ENCODE data around the gene PRR5.

PRR5 gene

DNA sequence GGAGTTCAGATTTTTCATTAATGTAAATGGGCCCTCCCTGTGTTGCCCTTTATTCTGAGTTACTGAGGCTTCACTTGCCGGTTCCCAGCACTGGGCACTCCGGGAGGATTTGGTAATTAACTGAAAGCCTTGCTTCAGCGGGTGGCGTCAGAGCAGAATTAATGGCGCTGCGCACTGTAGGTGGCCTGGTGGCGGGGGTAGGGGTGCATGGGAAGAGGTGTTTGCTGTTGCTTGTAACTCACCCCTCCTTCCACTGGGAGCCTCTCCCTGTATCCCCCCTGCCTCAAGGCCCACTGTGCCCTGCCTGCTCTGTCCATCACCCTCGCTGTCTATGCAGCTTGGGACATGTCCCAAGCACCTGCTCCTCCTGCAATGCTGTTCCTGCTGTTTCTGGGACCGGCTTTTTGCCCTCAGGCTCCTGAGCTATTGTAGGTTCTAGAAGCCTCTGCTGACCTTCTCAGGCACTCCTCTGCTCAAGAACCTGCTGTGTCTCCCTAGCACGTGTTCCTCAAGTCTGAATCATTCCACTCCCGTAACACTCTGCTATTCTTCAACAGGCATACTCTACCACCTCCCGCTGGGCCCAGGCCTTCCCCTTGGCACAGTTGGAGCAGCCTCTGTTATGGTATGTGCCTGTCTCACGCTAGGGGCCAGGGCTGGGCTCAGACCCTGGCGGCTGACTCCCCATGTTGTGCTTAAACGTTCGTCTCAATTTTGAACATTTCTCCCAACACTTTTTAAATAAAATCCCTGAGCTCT, 74.8 kb downstream of the PRR5 start:
- Histone ChIP-seq H3K27ac (no peak overlapping the region), H3K36me3 (no peaks in the 10 kb centered on the region), H3K27me3 (no peaks in the 10 kb centered on the region), H3K4me1 (ENCODE audit: control insufficient read depth in 1 of 2, insufficient read depth in 1 of 2, low read depth in 1 of 2, low read length in 1 of 2) (no peaks in the 10 kb centered on the region), H3K4me3 (ENCODE audit: low read depth in 1 of 2, low read length in 1 of 2) (no peak overlapping the region), H3K9me3 (peaks cover 5% of the 10 kb centered on the region)
- TF ChIP-seq, protein P1, sequence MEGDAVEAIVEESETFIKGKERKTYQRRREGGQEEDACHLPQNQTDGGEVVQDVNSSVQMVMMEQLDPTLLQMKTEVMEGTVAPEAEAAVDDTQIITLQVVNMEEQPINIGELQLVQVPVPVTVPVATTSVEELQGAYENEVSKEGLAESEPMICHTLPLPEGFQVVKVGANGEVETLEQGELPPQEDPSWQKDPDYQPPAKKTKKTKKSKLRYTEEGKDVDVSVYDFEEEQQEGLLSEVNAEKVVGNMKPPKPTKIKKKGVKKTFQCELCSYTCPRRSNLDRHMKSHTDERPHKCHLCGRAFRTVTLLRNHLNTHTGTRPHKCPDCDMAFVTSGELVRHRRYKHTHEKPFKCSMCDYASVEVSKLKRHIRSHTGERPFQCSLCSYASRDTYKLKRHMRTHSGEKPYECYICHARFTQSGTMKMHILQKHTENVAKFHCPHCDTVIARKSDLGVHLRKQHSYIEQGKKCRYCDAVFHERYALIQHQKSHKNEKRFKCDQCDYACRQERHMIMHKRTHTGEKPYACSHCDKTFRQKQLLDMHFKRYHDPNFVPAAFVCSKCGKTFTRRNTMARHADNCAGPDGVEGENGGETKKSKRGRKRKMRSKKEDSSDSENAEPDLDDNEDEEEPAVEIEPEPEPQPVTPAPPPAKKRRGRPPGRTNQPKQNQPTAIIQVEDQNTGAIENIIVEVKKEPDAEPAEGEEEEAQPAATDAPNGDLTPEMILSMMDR (IDR thresholded peaks at IDR 0.05): no peak

DNA sequence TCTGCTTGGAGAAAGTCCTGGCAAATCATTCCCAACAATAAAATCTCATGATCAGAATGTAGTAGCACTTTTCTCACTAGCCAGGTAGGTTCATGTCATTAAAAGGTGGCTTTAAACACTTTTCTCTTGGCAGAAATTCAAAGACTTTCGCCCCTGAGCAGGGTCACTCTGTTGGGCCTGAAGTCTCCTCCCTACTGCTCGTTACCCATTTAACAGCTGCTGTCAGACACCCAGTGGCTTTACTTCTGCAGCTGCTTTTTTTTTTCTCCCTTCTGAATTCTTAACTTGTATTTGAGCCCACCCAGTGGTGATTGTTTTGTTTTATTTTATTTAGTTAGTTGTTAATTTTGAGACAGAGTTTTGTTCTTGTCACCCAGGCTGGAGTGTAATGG, 75.4 kb downstream of the PRR5 start:
- Histone ChIP-seq H3K9me3 (peaks cover 5% of the 10 kb centered on the region), H3K4me3 (ENCODE audit: low read depth in 1 of 2, low read length in 1 of 2) (no peak overlapping the region), H3K36me3 (no peaks in the 10 kb centered on the region), H3K27ac (no peak overlapping the region), H3K4me1 (ENCODE audit: control insufficient read depth in 1 of 2, insufficient read depth in 1 of 2, low read depth in 1 of 2, low read length in 1 of 2) (no peaks in the 10 kb centered on the region), H3K27me3 (no peaks in the 10 kb centered on the region)
- TF ChIP-seq, protein P1 (IDR thresholded peaks at IDR 0.05): no peak

DNA sequence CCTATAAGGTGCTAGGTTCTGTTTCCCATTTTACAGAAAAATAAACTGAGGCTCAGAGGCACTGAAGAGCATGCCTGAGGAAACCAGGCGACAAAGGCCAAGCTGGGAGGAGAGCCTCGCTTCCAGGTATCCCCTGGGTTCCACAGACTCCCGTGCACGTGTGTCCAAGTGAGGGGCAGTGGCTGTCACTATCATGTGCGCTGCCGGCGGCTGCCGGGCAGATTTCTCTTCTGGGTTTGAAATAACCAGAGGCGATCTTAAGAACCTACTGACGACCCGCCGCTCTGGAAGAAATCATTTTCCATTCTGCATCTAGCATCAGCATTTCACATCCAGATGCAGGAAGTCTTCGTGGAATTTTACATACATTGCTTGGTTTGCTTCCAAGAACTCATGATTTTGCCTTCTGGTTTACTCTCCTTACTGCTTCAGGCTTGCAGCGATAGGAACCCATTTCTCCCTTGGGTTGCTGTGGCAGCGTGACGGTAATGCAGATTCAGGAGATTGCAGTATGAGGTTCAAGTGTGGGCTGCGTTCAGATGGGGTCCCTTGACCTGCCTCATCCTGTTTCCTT, 79.0 kb downstream of the PRR5 start:
- no peaks in the 10 kb centered on the region for H3K4me1 ChIP-seq (ENCODE audit: control insufficient read depth in 1 of 2, insufficient read depth in 1 of 2, low read depth in 1 of 2, low read length in 1 of 2)
- no peaks in the 10 kb centered on the region for H3K27me3 ChIP-seq
- H3K27ac ChIP-seq: no peak overlapping the region
- H3K36me3 ChIP-seq: no peaks in the 10 kb centered on the region
- TF ChIP-seq, protein P1 (IDR thresholded peaks at IDR 0.05): no peak
- no peaks in the 10 kb centered on the region for H3K9me3 ChIP-seq
- no peak overlapping the region for H3K4me3 ChIP-seq (ENCODE audit: low read depth in 1 of 2, low read length in 1 of 2)

DNA sequence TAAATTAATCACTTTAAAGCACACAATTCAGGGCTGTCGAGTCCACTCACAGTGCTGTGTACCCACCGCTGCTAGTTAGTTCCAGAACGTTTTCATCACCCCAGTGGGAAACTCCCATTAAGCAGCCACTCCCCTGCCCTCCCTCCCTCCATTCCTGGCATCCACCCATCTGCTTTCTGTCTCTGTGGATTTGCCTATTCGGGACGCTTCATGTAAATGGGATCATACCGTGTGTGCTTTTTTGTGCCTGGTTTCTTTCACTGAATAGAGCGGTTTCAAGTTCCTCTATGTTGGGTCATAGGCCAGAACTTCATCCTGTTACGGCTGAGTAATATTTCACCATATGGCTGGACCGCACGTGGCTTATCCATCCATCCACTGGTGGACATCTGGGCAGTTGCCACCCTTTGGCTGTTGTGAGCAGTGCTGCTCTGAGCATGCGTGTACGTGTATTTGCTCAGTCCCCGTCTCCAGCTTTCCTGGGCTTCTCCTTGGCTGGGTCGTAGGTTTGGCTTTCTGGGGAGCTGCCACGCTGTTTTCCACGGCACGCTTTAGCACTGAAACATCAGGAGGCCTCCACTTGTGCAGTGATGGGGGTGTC, 80.5 kb downstream of the PRR5 start:
- no peak overlapping the region for H3K4me3 ChIP-seq (ENCODE audit: low read depth in 1 of 2, low read length in 1 of 2)
- H3K9me3 ChIP-seq: no peaks in the 10 kb centered on the region

DNA sequence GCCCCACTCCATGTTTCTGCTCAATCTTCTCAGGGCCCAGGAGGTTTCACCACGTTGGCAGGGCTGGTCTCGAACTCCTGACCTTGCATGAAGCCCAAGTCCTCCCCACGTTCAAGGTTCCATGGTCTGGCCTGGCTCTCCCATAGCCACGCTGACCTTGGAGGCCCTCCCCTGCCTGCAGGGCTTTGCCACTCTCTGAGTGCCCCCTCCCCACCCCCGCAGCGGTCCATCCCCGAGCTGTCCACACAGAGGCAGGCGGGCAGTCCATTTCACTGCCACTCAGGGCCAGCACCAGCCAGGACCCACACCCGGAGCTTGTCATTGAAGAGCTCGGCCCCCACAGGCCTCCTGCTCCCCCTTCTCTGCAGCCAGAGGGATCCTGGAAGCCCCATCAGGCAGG, 81.1 kb downstream of the PRR5 start:
- Histone ChIP-seq H3K9me3 (no peaks in the 10 kb centered on the region), H3K36me3 (no peaks in the 10 kb centered on the region), H3K27me3 (no peaks in the 10 kb centered on the region), H3K4me3 (ENCODE audit: low read depth in 1 of 2, low read length in 1 of 2) (no peak overlapping the region), H3K27ac (no peak overlapping the region), H3K4me1 (ENCODE audit: control insufficient read depth in 1 of 2, insufficient read depth in 1 of 2, low read depth in 1 of 2, low read length in 1 of 2) (no peaks in the 10 kb centered on the region)
- TF ChIP-seq, protein P1 (IDR thresholded peaks at IDR 0.05): no peak

More for the DNA sequence above, 80.5 kb downstream of the PRR5 start:
- TF ChIP-seq, protein P1 (IDR thresholded peaks at IDR 0.05): no peak
- Histone ChIP-seq H3K27me3 (no peaks in the 10 kb centered on the region), H3K27ac (no peak overlapping the region), H3K4me1 (ENCODE audit: control insufficient read depth in 1 of 2, insufficient read depth in 1 of 2, low read depth in 1 of 2, low read length in 1 of 2) (no peaks in the 10 kb centered on the region), H3K36me3 (no peaks in the 10 kb centered on the region)

Data from neutrophil (primary cell).